Liver (tissue), 9 donors: ENCODE measurements around the gene SPACA9. TPM values are rescaled to one million over a fixed set of nuclear protein-coding genes. Genes with fewer than 3 reads are reported as not detected.

Experiments
- DNase-seq: peaks from one replicate; pipeline ENCODE4 v3.0.0-alpha.2; 2017; ENCODE audit warnings: low spot score
- H3K27ac ChIP-seq, 2 donors: one replicate each; pipeline ENCODE4 v1.7.0; 2013; ENCODE audit warnings: inconsistent platforms in 2 of 2, low read length in 2 of 2, control low read depth in 1 of 2, low read depth in 1 of 2, mild to moderate bottlenecking in 1 of 2
- H3K27me3 ChIP-seq, 4 donors: one replicate each; pipeline versions ENCODE4 v1.6.1 to v1.7.0; 2013; ENCODE audit warnings: low read length in 3 of 4, inconsistent platforms in 1 of 4, mild to moderate bottlenecking in 1 of 4, moderate library complexity in 1 of 4; ENCODE audit not compliant: control insufficient read depth in 4 of 4, insufficient read depth in 4 of 4
- H3K36me3 ChIP-seq, 4 donors: one replicate each; pipeline versions ENCODE4 v1.6.1 to v1.7.0; 2013; ENCODE audit warnings: low read length in 3 of 4, mild to moderate bottlenecking in 3 of 4, low read depth in 1 of 4, moderate library complexity in 1 of 4; ENCODE audit not compliant: control insufficient read depth in 4 of 4, insufficient read depth in 3 of 4
- H3K4me1 ChIP-seq, 4 donors: one replicate each; pipeline versions ENCODE4 v1.6.1 to v1.7.0; 2013; ENCODE audit warnings: low read length in 3 of 4, mild to moderate bottlenecking in 3 of 4, moderate library complexity in 1 of 4; ENCODE audit not compliant: control insufficient read depth in 4 of 4, insufficient read depth in 4 of 4
- H3K4me3 ChIP-seq, 3 donors: one replicate each; pipeline versions ENCODE4 v1.6.1 to v1.7.0; 2013; ENCODE audit warnings: low read length in 3 of 3, control low read depth in 1 of 3, low read depth in 1 of 3, mild to moderate bottlenecking in 1 of 3
- H3K9ac ChIP-seq, 2 donors: one replicate each; pipeline ENCODE4 v1.7.0; 2013; ENCODE audit warnings: low read length in 2 of 2, mild to moderate bottlenecking in 2 of 2, moderate library complexity in 2 of 2, control low read depth in 1 of 2, low read depth in 1 of 2
- H3K9me3 ChIP-seq, 4 donors: one replicate each; pipeline versions ENCODE4 v1.6.1 to v1.7.0; 2013; ENCODE audit warnings: low read length in 3 of 4; ENCODE audit not compliant: control insufficient read depth in 4 of 4
- ATF3 ChIP-seq: IDR thresholded peaks from 2 replicates; pipeline ENCODE4 v1.6.1; 2016; ENCODE audit warnings: antibody characterized with exemption
- CTCF ChIP-seq: fragments of 150-350 bp; IDR thresholded peaks from 2 replicates; pipeline ENCODE4 v1.5.1; 2017; ENCODE audit warnings: improper control_type of control experiment, low read depth, low read length; ENCODE audit not compliant: missing input control
- EGR1 ChIP-seq, 2 donors: IDR thresholded peaks; 2 replicates each; pipeline ENCODE4 v1.6.1; 2016 to 2018; ENCODE audit warnings: antibody characterized with exemption in 2 of 2, low read depth in 2 of 2
- FOXA1 ChIP-seq: IDR thresholded peaks from 2 replicates; pipeline ENCODE4 v1.6.1; 2016; ENCODE audit warnings: antibody characterized with exemption
- FOXA2 ChIP-seq: IDR thresholded peaks from 2 replicates; pipeline ENCODE4 v1.6.1; 2016; ENCODE audit warnings: antibody characterized with exemption
- GABPA ChIP-seq, 2 donors: IDR thresholded peaks in 1 of 2; conservative IDR thresholded peaks in 1 of 2; 2 replicates each; pipeline ENCODE4 v1.6.1; 2016; ENCODE audit warnings: antibody characterized with exemption in 2 of 2, mild to moderate bottlenecking in 1 of 2, moderate library complexity in 1 of 2
- HNF4A ChIP-seq, 2 donors: conservative IDR thresholded peaks; 2 replicates each; pipeline ENCODE4 v1.6.1; 2016; ENCODE audit warnings: antibody characterized with exemption in 2 of 2, mild to moderate bottlenecking in 2 of 2
- HNF4G ChIP-seq: IDR thresholded peaks from 2 replicates; pipeline ENCODE4 v1.6.1; 2016; ENCODE audit warnings: antibody characterized with exemption
- JUND ChIP-seq, 2 donors: IDR thresholded peaks; 2 replicates each; pipeline ENCODE4 v1.6.1; 2016; ENCODE audit warnings: antibody characterized with exemption in 2 of 2
- NR2F2 ChIP-seq: IDR thresholded peaks from 2 replicates; pipeline ENCODE4 v1.6.1; 2016; ENCODE audit warnings: antibody characterized with exemption
- RAD21 ChIP-seq, 2 donors: IDR thresholded peaks; 2 replicates each; pipeline ENCODE4 v1.6.1; 2016; ENCODE audit warnings: antibody characterized with exemption in 2 of 2, mild to moderate bottlenecking in 2 of 2
- REST ChIP-seq: IDR thresholded peaks from 2 replicates; pipeline ENCODE4 v1.6.1; 2016; ENCODE audit warnings: antibody characterized with exemption, mild to moderate bottlenecking
- RXRA ChIP-seq, 2 donors: IDR thresholded peaks; 2 replicates each; pipeline ENCODE4 v1.6.1; 2017 to 2018; ENCODE audit warnings: antibody characterized with exemption in 2 of 2, mild to moderate bottlenecking in 1 of 2
- SP1 ChIP-seq: IDR thresholded peaks from 2 replicates; pipeline ENCODE4 v1.6.1; 2018; ENCODE audit warnings: antibody characterized with exemption, mild to moderate bottlenecking
- TAF1 ChIP-seq: conservative IDR thresholded peaks from 2 replicates; pipeline ENCODE4 v1.6.1; 2016; ENCODE audit warnings: antibody characterized with exemption, mild to moderate bottlenecking
- YY1 ChIP-seq: IDR thresholded peaks from 2 replicates; pipeline ENCODE4 v1.6.1; 2016; ENCODE audit warnings: antibody characterized with exemption, mild to moderate bottlenecking
- WGBS: extraction: QIAGEN DNeasy Blood & Tissue Kit; methylation state at CpG from one replicate; pipeline ENCODE4 v1.1.7; 2013; 5-methylcytosine and 5-hydroxymethylcytosine counted together
- polyA plus RNA-seq, 2 donors: library from polyadenylated mRNA; stranded (reverse) in 1 of 2; unstranded in 1 of 2; fragments of 200-250 nt in 1 of 2; fragments of >200 nt in 1 of 2; fragmentation: Nextera tagmentation in 1 of 2; extraction: Ambion mirVana in 1 of 2; gene quantifications; one replicate each; pipeline versions ENCODE4 v1.2.1 to v1.2.3, GENCODE V29; 2013 to 2015
- total RNA-seq, 2 donors: library from RNA; depleted of rRNA; stranded (reverse); fragments of >200 nt; gene quantifications; one replicate each; pipeline ENCODE4 v1.2.3, GENCODE V29; 2014
- TF ChIP-seq, protein P1 (sequence below): IDR thresholded peaks from 2 replicates; pipeline ENCODE4 v1.6.1; 2016; ENCODE audit warnings: antibody characterized with exemption
- TF ChIP-seq, protein P2 (sequence below): IDR thresholded peaks from 2 replicates; pipeline ENCODE4 v1.6.1; 2016; ENCODE audit warnings: antibody characterized with exemption
- donor health status: healthy.
- donor health status: healthy.
- donor health status: healthy.
- donor health status: healthy.
- donor health status: healthy.

Gene SPACA9
- total and polyA plus RNA-seq, 4 donors: 0.67 to 1.3 (median 0.98) TPM

- TF ChIP-seq CTCF (no peak), TAF1 (no peak), HNF4A (conservative IDR thresholded peaks at IDR 0.05) (no peak)
These were observed 46.4 kb upstream of the SPACA9 start (continued) for GRCh38 chr9:132832171-132832881.

DNA sequence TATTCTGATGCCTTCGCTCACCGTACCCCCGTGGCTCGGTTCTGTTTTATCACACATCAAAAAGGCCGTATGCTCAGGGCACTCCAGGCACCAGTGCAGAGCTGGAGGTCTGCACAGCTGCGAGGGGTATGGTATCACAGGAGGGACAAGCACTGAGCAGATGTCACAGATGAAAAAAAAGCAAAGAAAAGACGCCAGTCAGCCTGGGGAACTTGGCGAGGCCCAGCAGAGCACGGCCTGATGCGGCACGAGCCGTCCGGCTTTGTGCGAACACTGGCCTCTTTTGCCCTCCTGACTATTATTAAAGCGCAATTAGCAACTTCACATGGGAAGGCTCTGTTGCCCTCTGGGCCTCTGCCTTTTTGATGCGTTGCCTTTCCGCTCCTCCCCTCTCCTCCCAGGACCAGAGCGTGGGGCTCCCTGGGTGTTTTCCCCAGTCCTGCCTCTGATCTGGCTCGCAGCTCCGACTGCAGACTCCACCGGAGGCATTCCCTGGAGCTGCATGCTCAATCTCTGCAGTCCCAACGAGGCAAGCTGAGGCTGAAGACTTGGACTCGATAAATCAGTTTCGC is 45.1 kb upstream of the SPACA9 start:
- DNase-seq: no peak

DNA sequence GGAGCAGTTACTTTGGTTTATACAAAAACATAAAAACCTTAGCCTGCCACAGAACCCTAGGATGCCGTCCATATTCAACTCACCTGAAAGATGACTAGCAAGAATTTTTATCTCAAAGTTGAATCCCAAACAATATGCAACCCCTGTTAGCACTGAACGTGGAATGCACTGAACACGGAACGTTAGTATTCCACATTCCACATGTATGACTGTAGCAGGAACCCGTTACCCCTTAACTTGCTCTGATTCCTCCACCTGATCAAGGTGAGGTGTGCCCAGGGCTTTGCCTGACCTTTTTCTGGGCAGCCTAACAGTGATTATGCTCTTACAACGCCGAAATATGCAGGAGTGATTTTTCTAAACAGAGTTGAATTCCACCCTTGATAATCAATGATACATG is 44.4 kb upstream of the SPACA9 start:
- TF ChIP-seq ATF3 (no peak), FOXA2 (no peak), RXRA (IDR thresholded peaks at IDR 0.05) (no peak), RAD21 (IDR thresholded peaks at IDR 0.05) (no peak), EGR1 (IDR thresholded peaks at IDR 0.05; ENCODE audit: low read depth in 2 of 2) (no peak), HNF4G (no peak), NR2F2 (no peak), SP1 (no peak), HNF4A (conservative IDR thresholded peaks at IDR 0.05) (no peak), GABPA (IDR thresholded peaks at IDR 0.05 in 1 of 2, conservative IDR thresholded peaks at IDR 0.05 in 1 of 2) (no peak), YY1 (no peak), FOXA1 (no peak), REST (no peak), TAF1 (no peak), JUND (IDR thresholded peaks at IDR 0.05) (no peak), CTCF (no peak)
- TF ChIP-seq, protein P1, sequence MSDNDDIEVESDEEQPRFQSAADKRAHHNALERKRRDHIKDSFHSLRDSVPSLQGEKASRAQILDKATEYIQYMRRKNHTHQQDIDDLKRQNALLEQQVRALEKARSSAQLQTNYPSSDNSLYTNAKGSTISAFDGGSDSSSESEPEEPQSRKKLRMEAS: no peak
- TF ChIP-seq, protein P2, sequence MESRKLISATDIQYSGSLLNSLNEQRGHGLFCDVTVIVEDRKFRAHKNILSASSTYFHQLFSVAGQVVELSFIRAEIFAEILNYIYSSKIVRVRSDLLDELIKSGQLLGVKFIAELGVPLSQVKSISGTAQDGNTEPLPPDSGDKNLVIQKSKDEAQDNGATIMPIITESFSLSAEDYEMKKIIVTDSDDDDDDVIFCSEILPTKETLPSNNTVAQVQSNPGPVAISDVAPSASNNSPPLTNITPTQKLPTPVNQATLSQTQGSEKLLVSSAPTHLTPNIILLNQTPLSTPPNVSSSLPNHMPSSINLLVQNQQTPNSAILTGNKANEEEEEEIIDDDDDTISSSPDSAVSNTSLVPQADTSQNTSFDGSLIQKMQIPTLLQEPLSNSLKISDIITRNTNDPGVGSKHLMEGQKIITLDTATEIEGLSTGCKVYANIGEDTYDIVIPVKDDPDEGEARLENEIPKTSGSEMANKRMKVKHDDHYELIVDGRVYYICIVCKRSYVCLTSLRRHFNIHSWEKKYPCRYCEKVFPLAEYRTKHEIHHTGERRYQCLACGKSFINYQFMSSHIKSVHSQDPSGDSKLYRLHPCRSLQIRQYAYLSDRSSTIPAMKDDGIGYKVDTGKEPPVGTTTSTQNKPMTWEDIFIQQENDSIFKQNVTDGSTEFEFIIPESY: no peak
- DNase-seq: no peak
- H3K27ac ChIP-seq: no peak overlapping the region

More for the DNA sequence above, 45.1 kb upstream of the SPACA9 start:
- no peaks in the 10 kb centered on the region for H3K36me3 ChIP-seq
- H3K27me3 ChIP-seq: no peaks in the 10 kb centered on the region
- TF ChIP-seq, protein P1: no peak
- TF ChIP-seq SP1 (no peak), RXRA (IDR thresholded peaks at IDR 0.05) (no peak), HNF4G (no peak)
- no peak overlapping the region for H3K9ac ChIP-seq
- no peaks in the 10 kb centered on the region for H3K4me1 ChIP-seq
- H3K4me3 ChIP-seq: no peak overlapping the region
- H3K9me3 ChIP-seq: no peaks in the 10 kb centered on the region
- WGBS: 84% methylated on average over 24 of the region's 24 CpGs
- no peak overlapping the region for H3K27ac ChIP-seq

More for the DNA sequence above, 44.4 kb upstream of the SPACA9 start:
- WGBS: 89% methylated on average over 7 of the region's 7 CpGs
- H3K4me1 ChIP-seq: no peaks in the 10 kb centered on the region
- no peaks in the 10 kb centered on the region for H3K36me3 ChIP-seq
- no peak overlapping the region for H3K4me3 ChIP-seq
- H3K9me3 ChIP-seq: no peaks in the 10 kb centered on the region
- H3K27me3 ChIP-seq: no peaks in the 10 kb centered on the region
- H3K9ac ChIP-seq: no peak overlapping the region
